ENCODE data around the gene PLEKHA4.

- TF ChIP-seq CTCF (IDR thresholded peaks at IDR 0.05) (no peak), EP300 (IDR thresholded peaks at IDR 0.05) (no peak)
These were observed 58.3 kb downstream of the PLEKHA4 start for GRCh38 chr19:48810151-48810550.

All from tibial nerve (tissue), 4 donors.